ENCODE measurements around the gene DCP1B. TPM values are rescaled to one million over a fixed set of nuclear protein-coding genes. Genes with fewer than 3 reads are reported as not detected.

DCP1B gene
- total RNA-seq, 6 experiments from 2014 or later: 4.1 to 7.6 (median 6.0) TPM

- Histone ChIP-seq H3K36me3 (peaks cover 0 to 5% (median 2%) of the 10 kb centered on the region in 4 donors), H3K4me1 (peaks cover 0 to 10% (median 2%) of the 10 kb centered on the region in 4 donors), H3K27me3 (no peaks in the 10 kb centered on the region), H3K9me3 (no peaks in the 10 kb centered on the region), H3K4me3 (no peak overlapping the region), H3K27ac (no peak overlapping the region)
- DNase-seq (peak in 1 of 3 donors; percentile 46), ATAC-seq (peak in 2 of 4 donors; percentile 7 to 33)
- WGBS (ENCODE audit: insufficient coverage, low coverage, low lambda C conversion rate, missing lambda C conversion rate): 74% methylated on average over 7 of the region's 12 CpGs
- intact Hi-C loops (cut with DNase I): loop anchor here (5.0 to 10.0 kb wide), 2 partner anchors 138 to 290 kb away; no protein-coding TSS in a partner anchor
- TF ChIP-seq POLR2A (IDR thresholded peaks at IDR 0.05): no peak
- TF ChIP-seq CTCF (IDR thresholded peaks at IDR 0.05): no peak
Observed at GRCh38 chr12:1934831-1935230, 69.4 kb downstream of the DCP1B start.

- no peak overlapping the region for H3K27ac ChIP-seq
- ATAC-seq (no peak), DNase-seq (peak in 1 of 3 donors; percentile 31)
- H3K9me3 ChIP-seq: no peaks in the 10 kb centered on the region
- peaks cover 0 to 5% (median 2%) of the 10 kb centered on the region in 4 donors for H3K36me3 ChIP-seq
- no peaks in the 10 kb centered on the region for H3K27me3 ChIP-seq
- WGBS (ENCODE audit: insufficient coverage, low coverage, low lambda C conversion rate, missing lambda C conversion rate): 80% methylated on average over 1 of the region's 5 CpGs
- TF ChIP-seq CTCF (IDR thresholded peaks at IDR 0.05) (no peak), POLR2A (IDR thresholded peaks at IDR 0.05) (no peak)
- H3K4me1 ChIP-seq: peaks cover 0 to 10% (median 0%) of the 10 kb centered on the region in 4 donors
- no peak overlapping the region for H3K4me3 ChIP-seq
- intact Hi-C loops (cut with DNase I): loop anchor here (10.0 kb wide), 1 partner anchor 289 kb away; no protein-coding TSS in a partner anchor
Observed at GRCh38 chr12:1934068-1934467, 70.2 kb downstream of the DCP1B start.

- H3K36me3 ChIP-seq: peaks cover 0 to 5% (median 2%) of the 10 kb centered on the region in 4 donors
- no peak overlapping the region for H3K27ac ChIP-seq
- DNase-seq: peak in 1 of 3 donors; percentile 36
- no peaks in the 10 kb centered on the region for H3K9me3 ChIP-seq
- intact Hi-C loops (cut with DNase I): loop anchor here (10.0 kb wide), 1 partner anchor 289 kb away; no protein-coding TSS in a partner anchor
- WGBS (ENCODE audit: insufficient coverage, low coverage, low lambda C conversion rate, missing lambda C conversion rate): 48% methylated on average over 6 of the region's 16 CpGs
- TF ChIP-seq POLR2A (IDR thresholded peaks at IDR 0.05) (no peak), CTCF (IDR thresholded peaks at IDR 0.05) (no peak)
- no peaks in the 10 kb centered on the region for H3K27me3 ChIP-seq
- no peak for ATAC-seq
- peaks cover 0 to 10% (median 0%) of the 10 kb centered on the region in 4 donors for H3K4me1 ChIP-seq
- H3K4me3 ChIP-seq: no peak overlapping the region
Observed at GRCh38 chr12:1933342-1934051, 70.8 kb downstream of the DCP1B start.

GRCh38 chr12:1932264-1932777 is 71.9 kb downstream of the DCP1B start:
- no peak for TF ChIP-seq POLR2A (IDR thresholded peaks at IDR 0.05)
- no peak for TF ChIP-seq CTCF (IDR thresholded peaks at IDR 0.05)
- Histone ChIP-seq H3K4me3 (no peak overlapping the region), H3K9me3 (no peaks in the 10 kb centered on the region), H3K36me3 (no peaks in the 10 kb centered on the region), H3K4me1 (peaks cover 0 to 10% (median 0%) of the 10 kb centered on the region in 4 donors), H3K27me3 (no peaks in the 10 kb centered on the region), H3K27ac (no peak overlapping the region)
- ATAC-seq (peak; percentile 28 to 50 (median 40)), DNase-seq (peak in 1 of 3 donors; percentile 67)
- WGBS (ENCODE audit: insufficient coverage, low coverage, low lambda C conversion rate, missing lambda C conversion rate): 18% methylated on average over 8 of the region's 16 CpGs
- intact Hi-C loops (cut with DNase I): loop anchor here (10.0 kb wide), 1 partner anchor 288 kb away; no protein-coding TSS in a partner anchor

Data from right lobe of liver (tissue), 6 donors.